HCT116 (cell line): ENCODE results near the gene ZSCAN30. TPM values are rescaled to one million over a fixed set of nuclear protein-coding genes. Genes with fewer than 3 reads are reported as not detected.

Experiments used
- ATAC-seq: fragments of 200-7000 bp; cut with Tn5 transposase; 2 replicates; pipeline ENCODE4 v1.9.1; 2020; ENCODE audit warnings: mild to moderate bottlenecking, moderate library complexity
- BruUV-seq: library from RNA; stranded (reverse); fragments of 400-500 nt; replicated peaks from 2 replicates; lab custom pipeline; 2021; lab: Mats Ljungman, UMichigan
- CTCF ChIA-PET: fragments of 300-600 bp; sonication (Branson Sonifier 250); formaldehyde crosslinking; loops from one replicate; lab custom pipeline; 2021; ENCODE audit warnings: antibody characterized with exemption; lab: Charles Lee
- POLR2A ChIA-PET: fragments of 300-600, 350-600 bp; sonication (Branson Sonifier 250); formaldehyde crosslinking; loops from one replicate; lab custom pipeline; 2021; ENCODE audit warnings: antibody characterized with exemption; lab: Charles Lee
- RAD21 ChIA-PET, 2 experiments: fragments of 300-600 bp; sonication (Branson Sonifier 250); formaldehyde crosslinking; loops; one replicate each; lab custom pipeline; 2023; ENCODE audit warnings: low total read pairs in 2 of 2; ENCODE audit not compliant: uncharacterized antibody in 2 of 2, unreplicated experiment in 2 of 2, low non-redundant PET in 1 of 2; lab: Charles Lee
- DNase-seq: peaks from one replicate; pipeline ENCODE4 v3.0.0-alpha.2; 2010; ENCODE audit warnings: low read depth, low spot score
- H2AFZ ChIP-seq: fragments of 200-600 bp; shearing (Covaris generic), sonication (generic); 2 replicates; pipeline ENCODE4 v1.6.1; 2017; ENCODE audit warnings: low read depth, mixed run types, mixed read lengths, antibody characterized with exemption, low read length; ENCODE audit not compliant: poor library complexity, severe bottlenecking
- H3K27ac ChIP-seq: 2 replicates; pipeline ENCODE4 v1.5.1; 2012; ENCODE audit warnings: low read depth, low read length
- H3K27me3 ChIP-seq: fragments of 200-600 bp; sonication (generic); 2 replicates; pipeline ENCODE4 v1.6.1; 2016; ENCODE audit warnings: mixed run types, low read length, mixed read lengths; ENCODE audit not compliant: insufficient read depth
- H3K36me3 ChIP-seq, 2 experiments: fragments of 200-500 bp in 1 of 2; fragments of 200-600 bp in 1 of 2; sonication (Bioruptor generic) in 1 of 2; sonication (generic) in 1 of 2; 2 replicates each; pipeline versions ENCODE4 v1.5.1 to v1.6.1; 2014 to 2016; ENCODE audit warnings: low read length in 2 of 2, inconsistent platforms in 1 of 2, mixed read lengths in 1 of 2, mixed run types in 1 of 2; ENCODE audit not compliant: insufficient read depth in 2 of 2, control insufficient read depth in 1 of 2
- H3K4me1 ChIP-seq, 2 experiments: fragments of 200-600 bp in 1 of 2; sonication (generic) in 1 of 2; 2 replicates each; pipeline versions ENCODE4 v1.5.1 to v1.6.1; 2012 to 2017; ENCODE audit warnings: low read length in 2 of 2, inconsistent platforms in 1 of 2, mild to moderate bottlenecking in 1 of 2, mixed read lengths in 1 of 2, mixed run types in 1 of 2, moderate library complexity in 1 of 2; ENCODE audit not compliant: insufficient read depth in 2 of 2, control insufficient read depth in 1 of 2
- H3K4me2 ChIP-seq: fragments of 200-600 bp; sonication (generic); 2 replicates; pipeline ENCODE4 v1.6.1; 2017; ENCODE audit warnings: mixed run types, low read length, mixed read lengths
- H3K4me3 ChIP-seq, 2 experiments: fragments of 200-600 bp in 1 of 2; sonication (generic) in 1 of 2; replicated peaks in 1 of 2; 2 replicates each; pipeline ENCODE4 v1.5.1; 2011 to 2016; ENCODE audit warnings: low read length in 2 of 2, control low read depth in 1 of 2, low read depth in 1 of 2, mild to moderate bottlenecking in 1 of 2, mixed read lengths in 1 of 2, mixed run types in 1 of 2
- H3K79me2 ChIP-seq: fragments of 200-600 bp; sonication (generic); 2 replicates; pipeline ENCODE4 v1.6.1; 2017; ENCODE audit warnings: mild to moderate bottlenecking, mixed run types, low read length, moderate library complexity, mixed read lengths; ENCODE audit not compliant: insufficient read depth
- H3K9ac ChIP-seq: fragments of 200-600 bp; sonication (generic); 2 replicates; pipeline ENCODE4 v1.6.1; 2016; ENCODE audit warnings: low read length, mixed read lengths
- H3K9me2 ChIP-seq: fragments of 200-600 bp; sonication (generic), shearing (Covaris generic); 2 replicates; pipeline ENCODE4 v1.6.1; 2017; ENCODE audit warnings: mixed run types, mild to moderate bottlenecking, moderate library complexity; ENCODE audit not compliant: insufficient read depth
- H3K9me3 ChIP-seq, 2 experiments: fragments of 200-500 bp in 1 of 2; fragments of 200-600 bp in 1 of 2; sonication (Bioruptor generic) in 1 of 2; sonication (generic) in 1 of 2; 2 replicates each; pipeline ENCODE4 v1.6.1; 2014 to 2017; ENCODE audit warnings: low read length in 2 of 2, mixed read lengths in 2 of 2, inconsistent platforms in 1 of 2, low read depth in 1 of 2, mild to moderate bottlenecking in 1 of 2, mixed run types in 1 of 2, moderate library complexity in 1 of 2; ENCODE audit not compliant: control insufficient read depth in 1 of 2, insufficient read depth in 1 of 2
- H4K20me1 ChIP-seq: fragments of 200-600 bp; sonication (generic), shearing (Covaris generic); 2 replicates; pipeline ENCODE4 v1.6.1; 2017; ENCODE audit warnings: mixed run types, mild to moderate bottlenecking, moderate library complexity; ENCODE audit not compliant: insufficient read depth
- ATF3 ChIP-seq: IDR thresholded peaks from 2 replicates; pipeline ENCODE4 v1.6.1; 2012
- CBX3 ChIP-seq: IDR thresholded peaks from 2 replicates; pipeline ENCODE4 v1.6.1; 2012; ENCODE audit warnings: low read depth
- CEBPB ChIP-seq: IDR thresholded peaks from 2 replicates; pipeline ENCODE4 v1.6.1; 2012; ENCODE audit warnings: low read depth
- CTCF ChIP-seq, 3 experiments: fragments of 200-600 bp in 1 of 3; sonication (generic) in 1 of 3; IDR thresholded peaks in 2 of 3; conservative IDR thresholded peaks in 1 of 3; 2 replicates each; pipeline ENCODE4 v1.5.1; 2012 to 2017; ENCODE audit warnings: low read depth in 2 of 3, low read length in 2 of 3, antibody characterized with exemption in 1 of 3, borderline replicate concordance in 1 of 3, control low read depth in 1 of 3, mild to moderate bottlenecking in 1 of 3, mixed read lengths in 1 of 3, mixed run types in 1 of 3, moderate library complexity in 1 of 3; ENCODE audit not compliant: insufficient read depth in 1 of 3
- EGR1 ChIP-seq: IDR thresholded peaks from 2 replicates; pipeline ENCODE4 v1.6.1; 2012; ENCODE audit warnings: low read depth
- EZH2 ChIP-seq: fragments of 200-600 bp; sonication (generic); IDR thresholded peaks from 2 replicates; pipeline ENCODE4 v1.6.1; 2017; ENCODE audit warnings: antibody characterized with exemption, mixed run types
- EZH2phosphoT487 ChIP-seq: fragments of 200-600 bp; IDR thresholded peaks from 2 replicates; pipeline ENCODE4 v1.6.1; 2018; ENCODE audit warnings: antibody characterized with exemption, borderline replicate concordance
- JUND ChIP-seq: IDR thresholded peaks from 2 replicates; pipeline ENCODE4 v1.6.1; 2012
- POLR2A ChIP-seq: IDR thresholded peaks from 2 replicates; pipeline ENCODE4 v1.7.0; 2011; ENCODE audit warnings: borderline replicate concordance; ENCODE audit not compliant: insufficient read depth, insufficient read length; ENCODE audit errors: extremely low read depth
- POLR2AphosphoS5 ChIP-seq: IDR thresholded peaks from 2 replicates; pipeline ENCODE4 v1.6.1; 2011; ENCODE audit warnings: mild to moderate bottlenecking, low read depth, low read length, moderate library complexity
- RAD21 ChIP-seq: IDR thresholded peaks from 2 replicates; pipeline ENCODE4 v1.6.1; 2012; ENCODE audit warnings: low read depth, mild to moderate bottlenecking
- REST ChIP-seq: IDR thresholded peaks from 2 replicates; pipeline ENCODE4 v1.6.1; 2012; ENCODE audit warnings: low read depth
- SIN3A ChIP-seq: IDR thresholded peaks from 2 replicates; pipeline ENCODE4 v1.6.1; 2012; ENCODE audit warnings: low read depth
- YY1 ChIP-seq: IDR thresholded peaks from 2 replicates; pipeline ENCODE4 v1.6.1; 2011; ENCODE audit warnings: low read length, low read depth, moderate library complexity, mild to moderate bottlenecking; ENCODE audit not compliant: insufficient replicate concordance; ENCODE audit errors: extremely low read depth
- ZBTB33 ChIP-seq: IDR thresholded peaks from 2 replicates; pipeline ENCODE4 v1.6.1; 2011; ENCODE audit warnings: mild to moderate bottlenecking, low read length, moderate library complexity; ENCODE audit not compliant: insufficient replicate concordance; ENCODE audit errors: extremely low read depth
- ZNF274 ChIP-seq: fragments of 200-500 bp; sonication (Bioruptor generic); IDR thresholded peaks from 2 replicates; pipeline ENCODE4 v1.6.1; 2014; ENCODE audit warnings: mild to moderate bottlenecking, low read depth, low read length, inconsistent platforms
- intact Hi-C: fragments of 100-400 bp; cut with micrococcal nuclease; formaldehyde crosslinking; loops from 2 replicates; pipeline ENCODE4 v1.10.0; 2022
- total RNA-seq: library from RNA; stranded (reverse); gene quantifications from one replicate; pipeline ENCODE4 v1.2.1, GENCODE V29; 2021; ENCODE audit not compliant: unreplicated experiment

ZSCAN30 gene
- total RNA-seq, 1 experiment from 2014 or later = 11.5 TPM

GRCh38 chr18:35220424-35220823 lies 69.6 kb downstream of the ZSCAN30 start:
- no peak for ATAC-seq
- CTCF ChIA-PET = no interaction called here
- BruUV-seq = no TSS peak

More at GRCh38 chr18:35220424-35220823, 69.6 kb downstream of the ZSCAN30 start:
- intact Hi-C loops = no loop called here
- H3K9me2 ChIP-seq = no peaks in the 10 kb centered on the region
- RAD21 ChIA-PET = no interaction called here
- no peak overlapping the region for H3K4me2 ChIP-seq
- TF ChIP-seq EZH2 = no peak
- no peak for TF ChIP-seq CTCF (IDR thresholded peaks at IDR 0.05 in 2 of 3, conservative IDR thresholded peaks at IDR 0.05 in 1 of 3; ENCODE audit: borderline replicate concordance in 1 of 3, insufficient read depth in 1 of 3, low read depth in 2 of 3, low read length in 2 of 3)
- no peak for TF ChIP-seq REST
- TF ChIP-seq ATF3 = no peak
- no peak for TF ChIP-seq POLR2AphosphoS5
- TF ChIP-seq ZBTB33 = no peak
- TF ChIP-seq POLR2A = no peak
- no peak for TF ChIP-seq YY1
- TF ChIP-seq EZH2phosphoT487 = no peak
- TF ChIP-seq JUND = no peak
- no peak for TF ChIP-seq ZNF274
- no peak for TF ChIP-seq CBX3
- no peak for TF ChIP-seq CEBPB
- no peak for TF ChIP-seq RAD21
- TF ChIP-seq SIN3A = no peak
- no peak for TF ChIP-seq EGR1
- POLR2A ChIA-PET = no interaction called here
- no peak overlapping the region for H3K27ac ChIP-seq
- no peaks in the 10 kb centered on the region for H3K79me2 ChIP-seq
- DNase-seq = no peak
- no peaks in the 10 kb centered on the region for H4K20me1 ChIP-seq
- no peaks in the 10 kb centered on the region for H3K36me3 ChIP-seq
- H2AFZ ChIP-seq = no peak overlapping the region
- no peaks in the 10 kb centered on the region for H3K4me1 ChIP-seq
- no peak overlapping the region for H3K9ac ChIP-seq
- no peak overlapping the region for H3K4me3 ChIP-seq
- H3K27me3 ChIP-seq = no peaks in the 10 kb centered on the region
- no peaks in the 10 kb centered on the region for H3K9me3 ChIP-seq
